ENCODE data around the gene COQ8A. TPM values are rescaled to one million over a fixed set of nuclear protein-coding genes. Genes with fewer than 3 reads are reported as not detected.

Gene COQ8A
- polyA plus RNA-seq, 1 of the 3 experiments (the other 2 are of a cell fraction): 11.8 TPM

DNA sequence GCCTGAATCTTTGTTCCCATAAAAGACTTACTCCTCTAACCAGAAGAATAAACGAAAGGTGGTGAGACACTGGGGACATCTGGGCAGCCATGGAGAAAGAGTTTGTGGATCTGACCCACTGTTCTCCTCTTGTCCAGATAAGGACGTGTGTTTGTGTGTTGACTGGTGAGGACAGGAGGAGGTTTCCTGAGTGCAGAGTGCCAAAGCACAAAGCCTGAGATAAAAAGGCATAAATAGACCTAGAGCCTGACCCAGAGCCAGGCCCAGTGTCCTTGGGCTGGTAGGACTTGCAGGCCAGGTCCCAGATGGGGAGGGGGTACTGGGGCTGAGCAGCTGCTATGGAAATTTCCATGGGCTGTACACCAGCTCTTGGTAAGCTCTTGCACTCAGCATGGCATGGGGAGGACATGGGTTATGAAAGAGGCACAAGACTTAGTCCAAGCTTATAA, 19.6 kb upstream of the COQ8A start:
- CTCF ChIA-PET: no interaction called here
- no peak overlapping the region for H3K9ac ChIP-seq
- no peaks in the 10 kb centered on the region for H3K9me3 ChIP-seq
- POLR2A ChIA-PET: no interaction called here
- no peak overlapping the region for H3K4me3 ChIP-seq (ENCODE audit: low read depth in 2 of 2, low read length in 1 of 2)
- no peaks in the 10 kb centered on the region for H3K4me1 ChIP-seq (ENCODE audit: control insufficient read depth in 1 of 2, insufficient read depth in 2 of 2, low read depth in 1 of 2, low read length in 1 of 2)
- TF ChIP-seq RFX5 (IDR thresholded peaks at IDR 0.05; ENCODE audit: low read length): no peak
- no peak for TF ChIP-seq TEAD4 (IDR thresholded peaks at IDR 0.05; ENCODE audit: borderline replicate concordance, insufficient read depth)
- no peak for TF ChIP-seq GABPA (IDR thresholded peaks at IDR 0.05; ENCODE audit: low read depth)
- TF ChIP-seq IRF3 (IDR thresholded peaks at IDR 0.05; ENCODE audit: low read depth, low read length): no peak
- no peak for TF ChIP-seq SIN3A (IDR thresholded peaks at IDR 0.05; ENCODE audit: borderline replicate concordance, low read depth, low read length)
- 48% methylated on average over 2 of the region's 2 CpGs for WGBS (ENCODE audit: low lambda C conversion rate)
- no peak overlapping the region for H2AFZ ChIP-seq (ENCODE audit: low read depth)
- H3K36me3 ChIP-seq (replicated peaks in 1 of 2; ENCODE audit: control insufficient read depth in 1 of 2, insufficient read depth in 2 of 2, low read length in 1 of 2): no peaks in the 10 kb centered on the region
- H3K27ac ChIP-seq (ENCODE audit: low read depth in 2 of 2, low read length in 1 of 2): no peak overlapping the region
- no peaks in the 10 kb centered on the region for H3K9me2 ChIP-seq
- no peaks in the 10 kb centered on the region for H3F3A ChIP-seq (replicated peaks; ENCODE audit: insufficient read depth)
- no peak for DNase-seq
- H4K20me1 ChIP-seq (ENCODE audit: insufficient read depth): no peaks in the 10 kb centered on the region
- H3K79me2 ChIP-seq (ENCODE audit: insufficient read depth): no peaks in the 10 kb centered on the region
- no peaks in the 10 kb centered on the region for H3K27me3 ChIP-seq (ENCODE audit: insufficient read depth)
- no peak overlapping the region for H3K4me2 ChIP-seq

GRCh38 chr1:226921504-226921903, 18.6 kb upstream of the COQ8A start:
- Histone ChIP-seq H3K27me3 (ENCODE audit: insufficient read depth) (no peaks in the 10 kb centered on the region), H3K4me1 (ENCODE audit: control insufficient read depth in 1 of 2, insufficient read depth in 2 of 2, low read depth in 1 of 2, low read length in 1 of 2) (no peaks in the 10 kb centered on the region), H3K79me2 (ENCODE audit: insufficient read depth) (no peaks in the 10 kb centered on the region), H2AFZ (ENCODE audit: low read depth) (no peak overlapping the region), H3K27ac (ENCODE audit: low read depth in 2 of 2, low read length in 1 of 2) (no peak overlapping the region), H3K9ac (no peak overlapping the region), H3K9me2 (no peaks in the 10 kb centered on the region), H3F3A (replicated peaks; ENCODE audit: insufficient read depth) (no peaks in the 10 kb centered on the region), H3K9me3 (no peaks in the 10 kb centered on the region), H3K36me3 (replicated peaks in 1 of 2; ENCODE audit: control insufficient read depth in 1 of 2, insufficient read depth in 2 of 2, low read length in 1 of 2) (no peaks in the 10 kb centered on the region), H3K4me2 (no peak overlapping the region), H4K20me1 (ENCODE audit: insufficient read depth) (no peaks in the 10 kb centered on the region), H3K4me3 (ENCODE audit: low read depth in 2 of 2, low read length in 1 of 2) (no peak overlapping the region)
- TF ChIP-seq FOXJ3 (CRISPR knock-in tag; IDR thresholded peaks at IDR 0.05) (no peak), USF1 (IDR thresholded peaks at IDR 0.05; ENCODE audit: borderline replicate concordance, low read depth) (no peak), NRF1 (IDR thresholded peaks at IDR 0.05; ENCODE audit: low read depth, low read length) (no peak), TEAD4 (IDR thresholded peaks at IDR 0.05; ENCODE audit: borderline replicate concordance, insufficient read depth) (no peak), CTCF (IDR thresholded peaks at IDR 0.05) (no peak), FOSL2 (IDR thresholded peaks at IDR 0.05; ENCODE audit: borderline replicate concordance, low read depth) (no peak), RFX5 (IDR thresholded peaks at IDR 0.05; ENCODE audit: low read length) (no peak), POLR2AphosphoS5 (IDR thresholded peaks at IDR 0.05; ENCODE audit: low read depth, low read length) (no peak), RXRA (IDR thresholded peaks at IDR 0.05; ENCODE audit: borderline replicate concordance, low read depth) (no peak), SMC3 (IDR thresholded peaks at IDR 0.05; ENCODE audit: low read depth, low read length) (no peak), TCF12 (IDR thresholded peaks at IDR 0.05) (no peak), JUND (IDR thresholded peaks at IDR 0.05) (no peak), PBX3 (IDR thresholded peaks at IDR 0.05) (no peak), NFIC (IDR thresholded peaks at IDR 0.05; ENCODE audit: borderline replicate concordance) (no peak)
- TF ChIP-seq, protein P1, sequence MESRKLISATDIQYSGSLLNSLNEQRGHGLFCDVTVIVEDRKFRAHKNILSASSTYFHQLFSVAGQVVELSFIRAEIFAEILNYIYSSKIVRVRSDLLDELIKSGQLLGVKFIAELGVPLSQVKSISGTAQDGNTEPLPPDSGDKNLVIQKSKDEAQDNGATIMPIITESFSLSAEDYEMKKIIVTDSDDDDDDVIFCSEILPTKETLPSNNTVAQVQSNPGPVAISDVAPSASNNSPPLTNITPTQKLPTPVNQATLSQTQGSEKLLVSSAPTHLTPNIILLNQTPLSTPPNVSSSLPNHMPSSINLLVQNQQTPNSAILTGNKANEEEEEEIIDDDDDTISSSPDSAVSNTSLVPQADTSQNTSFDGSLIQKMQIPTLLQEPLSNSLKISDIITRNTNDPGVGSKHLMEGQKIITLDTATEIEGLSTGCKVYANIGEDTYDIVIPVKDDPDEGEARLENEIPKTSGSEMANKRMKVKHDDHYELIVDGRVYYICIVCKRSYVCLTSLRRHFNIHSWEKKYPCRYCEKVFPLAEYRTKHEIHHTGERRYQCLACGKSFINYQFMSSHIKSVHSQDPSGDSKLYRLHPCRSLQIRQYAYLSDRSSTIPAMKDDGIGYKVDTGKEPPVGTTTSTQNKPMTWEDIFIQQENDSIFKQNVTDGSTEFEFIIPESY (IDR thresholded peaks at IDR 0.05; ENCODE audit: borderline replicate concordance, low read depth): no peak
- CTCF ChIA-PET: interaction anchor here (0.6 kb wide), 1 partner anchor 110 kb away, joined by 3 read pairs; no protein-coding TSS in a partner anchor
- 65% methylated on average over 5 of the region's 5 CpGs for WGBS (ENCODE audit: low lambda C conversion rate)
- DNase-seq: no peak
- POLR2A ChIA-PET: no interaction called here
